Hematopoietic multipotent progenitor cell treated with erythropoietin and hydrocortisone succinate and interleukin-3 and kit ligand, for 17 days (in vitro differentiated cells): ENCODE results near the gene HOXC12.

Experiments used
- DNase-seq: peaks from one replicate; pipeline ENCODE4 v3.0.0-alpha.2; 2015; ENCODE audit warnings: low spot score

The HOXC12 gene

GRCh38 chr12:53983950-53984572 lies 29.4 kb downstream of the HOXC12 start:
- DNase-seq, result no peak

GRCh38 chr12:53984901-53985691 lies 30.4 kb downstream of the HOXC12 start, which contains the start of gene HOXC10:
HOXC10 (plus strand) TSS chr12:53985146; CDS start chr12:53985260, 114 bp downstream.
- DNase-seq, result peak; percentile 56

GRCh38 chr12:53985692-53985993 lies 30.9 kb downstream of the HOXC12 start:
- DNase-seq, result no peak

- DNase-seq, result no peak
Measured at GRCh38 chr12:53985994-53986685, 31.4 kb downstream of the HOXC12 start.

GRCh38 chr12:53986686-53987483 lies 32.2 kb downstream of the HOXC12 start:
- DNase-seq, result no peak

GRCh38 chr12:53987787-53988230 lies 33.1 kb downstream of the HOXC12 start:
- no peak for DNase-seq

- no peak for DNase-seq
Measured at GRCh38 chr12:53988541-53989226, 34.0 kb downstream of the HOXC12 start.

- no peak for DNase-seq
Measured at GRCh38 chr12:53989227-53990113, 34.8 kb downstream of the HOXC12 start.

GRCh38 chr12:53990311-53991076 lies 35.8 kb downstream of the HOXC12 start:
- no peak for DNase-seq

GRCh38 chr12:53991077-53991460 lies 36.4 kb downstream of the HOXC12 start:
- DNase-seq, result no peak

- DNase-seq, result no peak
Measured at GRCh38 chr12:53992377-53992889, 37.7 kb downstream of the HOXC12 start.

- DNase-seq, result no peak
Measured at GRCh38 chr12:53993162-53994008, 38.7 kb downstream of the HOXC12 start.

GRCh38 chr12:53994009-53994263 lies 39.2 kb downstream of the HOXC12 start:
- DNase-seq, result no peak

GRCh38 chr12:53994264-53995001 lies 39.7 kb downstream of the HOXC12 start:
- DNase-seq, result no peak

GRCh38 chr12:53995002-53995377 lies 40.3 kb downstream of the HOXC12 start:
- DNase-seq, result no peak

GRCh38 chr12:53995378-53996239 lies 40.9 kb downstream of the HOXC12 start:
- no peak for DNase-seq
